Activated CD4-positive, alpha-beta T cell treated with anti-CD3 and anti-CD28 coated beads, Interleukin-2, amount 10 ng/mL, durations not matched to agents 7 days and 5 days (primary cell): ENCODE measurements around the gene HOXC9. TPM values are rescaled to one million over a fixed set of nuclear protein-coding genes. Genes with fewer than 3 reads are reported as not detected.

Experiments used
- CTCF ChIA-PET: fragments of 350-600 bp; sonication (Branson Sonifier 250); formaldehyde crosslinking; loops from one replicate; lab custom pipeline; 2021; ENCODE audit warnings: antibody characterized with exemption; lab: Charles Lee
- POLR2A ChIA-PET: fragments of 350-600 bp; sonication (Branson Sonifier 250); formaldehyde crosslinking; loops from one replicate; lab custom pipeline; 2021; ENCODE audit warnings: antibody characterized with exemption; lab: Charles Lee
- DNase-seq: peaks from one replicate; pipeline ENCODE4 v3.0.0-alpha.2; 2020
- H3K27ac Mint-ChIP-seq: one replicate; pipeline ENCODE4 v1.8.0; 2021; ENCODE audit warnings: mild to moderate bottlenecking, moderate library complexity, mixed read lengths
- H3K27me3 Mint-ChIP-seq: one replicate; pipeline ENCODE4 v1.8.0; 2021; ENCODE audit warnings: mixed read lengths
- H3K36me3 Mint-ChIP-seq: one replicate; pipeline ENCODE4 v1.8.0; 2021; ENCODE audit warnings: low read depth, mixed read lengths
- H3K4me1 Mint-ChIP-seq: one replicate; pipeline ENCODE4 v1.8.0; 2021; ENCODE audit warnings: mixed read lengths
- H3K4me3 Mint-ChIP-seq: one replicate; pipeline ENCODE4 v1.8.0; 2021; ENCODE audit warnings: mild to moderate bottlenecking, moderate library complexity, mixed read lengths
- H3K9me3 Mint-ChIP-seq: one replicate; pipeline ENCODE4 v1.8.0; 2021; ENCODE audit warnings: mixed read lengths
- total RNA-seq, 2 experiments: library from RNA; stranded (reverse); gene quantifications; one replicate each; pipeline ENCODE4 v1.2.3, GENCODE V29; 2021

Gene HOXC9
- total RNA-seq, 2 experiments from 2014 or later: not detected

GRCh38 chr12:54044425-54045103, 44.6 kb downstream of the HOXC9 start:
- DNase-seq: no peak
- Mint-ChIP-seq H3K4me3 (no peak overlapping the region), H3K4me1 (peaks cover 14% of the 10 kb centered on the region), H3K9me3 (no peaks in the 10 kb centered on the region), H3K36me3 (no peaks in the 10 kb centered on the region), H3K27ac (no peak overlapping the region), H3K27me3 (peaks cover 96% of the 10 kb centered on the region)
- ChIA-PET POLR2A (interaction anchor here (0.5 to 0.6 kb wide), 2 partner anchors 497 to 1785 kb away, joined by 4 to 5 read pairs; partner anchors contain the start of gene DNAJC14), CTCF (interaction anchor here (0.6 to 1.6 kb wide), 2 partner anchors 16 to 178 kb away, joined by 3 to 4 read pairs; partner anchors contain the start of gene HOXC6)

GRCh38 chr12:54045401-54045800, 45.4 kb downstream of the HOXC9 start:
- peaks cover 96% of the 10 kb centered on the region for H3K27me3 Mint-ChIP-seq
- no peaks in the 10 kb centered on the region for H3K36me3 Mint-ChIP-seq
- H3K9me3 Mint-ChIP-seq: no peaks in the 10 kb centered on the region
- H3K27ac Mint-ChIP-seq: no peak overlapping the region
- POLR2A ChIA-PET: no interaction called here
- H3K4me3 Mint-ChIP-seq: no peak overlapping the region
- no peak for DNase-seq
- CTCF ChIA-PET: interaction anchor here (1.6 kb wide), 1 partner anchor 17 kb away, joined by 4 read pairs; the partner anchor contains the start of gene HOXC6
- peaks cover 22% of the 10 kb centered on the region for H3K4me1 Mint-ChIP-seq

GRCh38 chr12:54045868-54046521, 46.0 kb downstream of the HOXC9 start:
- Mint-ChIP-seq H3K9me3 (no peaks in the 10 kb centered on the region), H3K27ac (no peak overlapping the region), H3K36me3 (no peaks in the 10 kb centered on the region), H3K4me3 (no peak overlapping the region), H3K4me1 (peaks cover 24% of the 10 kb centered on the region), H3K27me3 (peaks cover 98% of the 10 kb centered on the region)
- ChIA-PET CTCF (interaction anchor here (1.6 kb wide), 1 partner anchor 17 kb away, joined by 4 read pairs; the partner anchor contains the start of gene HOXC6), POLR2A (no interaction called here)
- no peak for DNase-seq

GRCh38 chr12:54046809-54047159, 46.8 kb downstream of the HOXC9 start:
- POLR2A ChIA-PET: no interaction called here
- peaks cover 24% of the 10 kb centered on the region for H3K4me1 Mint-ChIP-seq
- no peak overlapping the region for H3K4me3 Mint-ChIP-seq
- peaks cover under 1% of the 10 kb centered on the region for H3K36me3 Mint-ChIP-seq
- H3K27me3 Mint-ChIP-seq: peaks cover 98% of the 10 kb centered on the region
- H3K9me3 Mint-ChIP-seq: no peaks in the 10 kb centered on the region
- DNase-seq: no peak
- no peak overlapping the region for H3K27ac Mint-ChIP-seq
- CTCF ChIA-PET: no interaction called here

- peaks cover 99% of the 10 kb centered on the region for H3K27me3 Mint-ChIP-seq
- ChIA-PET POLR2A (no interaction called here), CTCF (no interaction called here)
- no peaks in the 10 kb centered on the region for H3K9me3 Mint-ChIP-seq
- H3K27ac Mint-ChIP-seq: peak overlapping the region; percentile 67
- peaks cover 28% of the 10 kb centered on the region for H3K4me1 Mint-ChIP-seq
- no peak for DNase-seq
- H3K4me3 Mint-ChIP-seq: no peak overlapping the region
- H3K36me3 Mint-ChIP-seq: peaks cover 3% of the 10 kb centered on the region
Observed at GRCh38 chr12:54047160-54047963, 47.4 kb downstream of the HOXC9 start.

GRCh38 chr12:54047964-54048303, 48.0 kb downstream of the HOXC9 start:
- Mint-ChIP-seq H3K4me3 (no peak overlapping the region), H3K27ac (peak overlapping the region; percentile 67), H3K9me3 (no peaks in the 10 kb centered on the region), H3K36me3 (peaks cover 3% of the 10 kb centered on the region), H3K27me3 (peaks cover 98% of the 10 kb centered on the region), H3K4me1 (peaks cover 31% of the 10 kb centered on the region)
- DNase-seq: no peak
- CTCF ChIA-PET: interaction anchor here (0.5 kb wide), 1 partner anchor 133 kb away, joined by 5 read pairs; no protein-coding TSS in a partner anchor
- POLR2A ChIA-PET: interaction anchor here (0.5 kb wide), 1 partner anchor 34 kb away, joined by 3 read pairs; no protein-coding TSS in a partner anchor

GRCh38 chr12:54048406-54049093, 48.6 kb downstream of the HOXC9 start:
- Mint-ChIP-seq H3K27ac (no peak overlapping the region), H3K4me1 (peaks cover 33% of the 10 kb centered on the region), H3K4me3 (no peak overlapping the region), H3K9me3 (no peaks in the 10 kb centered on the region), H3K27me3 (peaks cover 98% of the 10 kb centered on the region), H3K36me3 (peaks cover 3% of the 10 kb centered on the region)
- DNase-seq: no peak
- CTCF ChIA-PET: interaction anchor here (0.5 to 0.6 kb wide), 2 partner anchors 132 to 143 kb away, joined by 3 to 5 read pairs; no protein-coding TSS in a partner anchor
- POLR2A ChIA-PET: interaction anchor here (0.5 kb wide), 1 partner anchor 35 kb away, joined by 3 read pairs; no protein-coding TSS in a partner anchor

- Mint-ChIP-seq H3K27me3 (peaks cover 98% of the 10 kb centered on the region), H3K4me3 (no peak overlapping the region), H3K27ac (no peak overlapping the region), H3K9me3 (no peaks in the 10 kb centered on the region), H3K36me3 (peaks cover 3% of the 10 kb centered on the region), H3K4me1 (peaks cover 32% of the 10 kb centered on the region)
- ChIA-PET CTCF (interaction anchor here (0.6 kb wide), 1 partner anchor 143 kb away, joined by 3 read pairs; no protein-coding TSS in a partner anchor), POLR2A (no interaction called here)
- DNase-seq: no peak
Observed at GRCh38 chr12:54049108-54049507, 49.1 kb downstream of the HOXC9 start.

GRCh38 chr12:54050482-54050810, 50.5 kb downstream of the HOXC9 start:
- Mint-ChIP-seq H3K27me3 (peaks cover 96% of the 10 kb centered on the region), H3K27ac (no peak overlapping the region), H3K36me3 (peaks cover 3% of the 10 kb centered on the region), H3K4me3 (no peak overlapping the region), H3K4me1 (peaks cover 31% of the 10 kb centered on the region), H3K9me3 (no peaks in the 10 kb centered on the region)
- ChIA-PET POLR2A (interaction anchor here (0.7 kb wide), 1 partner anchor 164 kb away, joined by 3 read pairs; no protein-coding TSS in a partner anchor), CTCF (interaction anchor here (1.0 to 2.2 kb wide), 2 partner anchors 18 to 60 kb away, joined by 3 to 12 read pairs; partner anchors contain the start of gene HOXC5)
- no peak for DNase-seq

- no peak for DNase-seq
- Mint-ChIP-seq H3K27ac (no peak overlapping the region), H3K9me3 (no peaks in the 10 kb centered on the region), H3K4me3 (no peak overlapping the region), H3K4me1 (peaks cover 31% of the 10 kb centered on the region), H3K27me3 (peaks cover 96% of the 10 kb centered on the region), H3K36me3 (peaks cover 3% of the 10 kb centered on the region)
- CTCF ChIA-PET: interaction anchor here (1.0 to 2.2 kb wide), 4 partner anchors 19 to 66 kb away, joined by 3 to 12 read pairs (median 6); partner anchors contain the start of genes HOXC10 and HOXC5
- POLR2A ChIA-PET: interaction anchor here (0.7 kb wide), 1 partner anchor 163 kb away, joined by 3 read pairs; no protein-coding TSS in a partner anchor
Observed at GRCh38 chr12:54051026-54051842, 51.3 kb downstream of the HOXC9 start.

GRCh38 chr12:54051874-54052437, 52.0 kb downstream of the HOXC9 start:
- DNase-seq: no peak
- H3K4me3 Mint-ChIP-seq: peak overlapping the region; percentile 26
- CTCF ChIA-PET: interaction anchor here (0.8 to 4.7 kb wide), 8 partner anchors 20 to 163 kb away, joined by 3 to 25 read pairs (median 4); partner anchors contain the start of genes HOXC10 and HOXC5
- H3K36me3 Mint-ChIP-seq: peaks cover 3% of the 10 kb centered on the region
- POLR2A ChIA-PET: no interaction called here
- H3K27ac Mint-ChIP-seq: no peak overlapping the region
- no peaks in the 10 kb centered on the region for H3K9me3 Mint-ChIP-seq
- H3K27me3 Mint-ChIP-seq: peaks cover 93% of the 10 kb centered on the region
- peaks cover 30% of the 10 kb centered on the region for H3K4me1 Mint-ChIP-seq
